GM18858 (cell line): ENCODE results near the gene RSPH1.

Source experiments
- ATAC-seq: cut with Tn5 transposase; IDR thresholded peaks from one replicate; pipeline ENCODE4 v1.9.1; 2021; ENCODE audit not compliant: unreplicated experiment

Gene RSPH1

DNA sequence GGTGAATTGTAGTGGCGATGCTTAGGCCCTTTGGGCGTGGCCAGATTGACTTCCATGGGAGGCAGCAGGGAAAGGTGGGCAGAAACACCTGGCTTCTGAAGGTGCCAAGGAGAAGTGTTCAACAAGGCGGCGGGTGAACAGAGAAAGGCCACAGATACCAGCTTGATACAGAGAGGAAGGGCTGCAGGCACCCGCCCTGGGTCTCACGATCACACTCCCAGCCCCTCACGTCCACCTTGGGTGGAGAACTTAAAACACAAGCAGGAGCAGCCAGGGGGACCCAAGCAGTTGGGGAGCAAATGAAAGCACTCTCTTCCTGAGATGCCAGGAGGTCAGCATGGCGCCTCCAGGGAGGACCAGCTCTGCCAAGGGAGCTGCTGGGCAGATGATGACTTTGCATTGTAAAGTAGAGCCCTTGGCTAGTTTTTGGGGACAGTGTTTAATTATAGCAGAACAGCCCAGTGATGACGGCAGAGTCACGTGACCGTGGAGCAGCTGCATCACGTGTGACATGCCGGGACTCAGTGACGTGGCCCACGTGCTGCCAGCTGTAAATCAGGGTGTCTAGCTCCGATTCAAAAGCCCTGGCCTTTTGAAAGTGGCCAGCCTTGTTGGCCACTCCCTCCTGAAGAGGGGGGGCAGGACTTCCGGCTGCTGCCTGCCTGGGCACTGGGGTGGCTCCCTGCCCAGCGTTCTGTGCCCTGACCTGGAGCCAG is 36.6 kb upstream of the RSPH1 start:
- ATAC-seq, result no peak

DNA sequence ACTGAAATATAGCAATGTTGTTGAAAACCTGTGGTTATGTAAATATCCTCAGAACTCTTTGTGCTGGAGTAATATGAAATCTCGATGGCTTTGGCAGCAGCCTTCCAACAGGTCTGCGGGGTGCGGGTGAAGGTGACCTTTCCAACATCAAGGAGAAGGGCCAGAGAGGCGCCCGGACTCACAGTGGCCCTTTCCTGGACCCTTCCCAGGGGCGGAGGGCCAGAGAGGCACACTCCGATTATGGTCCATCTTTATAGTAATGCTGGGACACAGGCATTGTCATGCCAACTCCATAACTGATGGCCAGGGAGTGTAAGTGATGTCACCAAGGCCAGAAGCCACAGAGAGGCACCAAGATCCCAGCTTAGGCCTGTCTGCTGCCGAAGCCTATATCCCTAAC is 35.7 kb upstream of the RSPH1 start:
- no peak for ATAC-seq

DNA sequence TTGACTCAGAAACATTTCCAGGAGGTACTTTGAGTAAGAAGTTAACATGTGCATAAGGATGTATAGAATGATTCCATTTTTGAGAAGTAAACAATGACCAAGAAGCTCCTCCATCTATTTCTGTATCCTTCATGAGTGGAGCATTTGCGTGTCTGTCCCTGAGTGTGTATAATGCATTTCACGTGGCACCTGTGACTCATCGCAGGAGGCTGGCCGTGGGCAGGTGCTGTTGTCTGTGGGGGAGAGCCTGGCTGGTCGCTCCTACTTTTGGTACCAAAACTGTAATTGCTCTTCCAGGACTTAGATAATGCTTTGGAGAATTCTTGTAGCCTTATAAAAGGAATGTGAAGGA is 34.1 kb upstream of the RSPH1 start:
- ATAC-seq, result no peak

DNA sequence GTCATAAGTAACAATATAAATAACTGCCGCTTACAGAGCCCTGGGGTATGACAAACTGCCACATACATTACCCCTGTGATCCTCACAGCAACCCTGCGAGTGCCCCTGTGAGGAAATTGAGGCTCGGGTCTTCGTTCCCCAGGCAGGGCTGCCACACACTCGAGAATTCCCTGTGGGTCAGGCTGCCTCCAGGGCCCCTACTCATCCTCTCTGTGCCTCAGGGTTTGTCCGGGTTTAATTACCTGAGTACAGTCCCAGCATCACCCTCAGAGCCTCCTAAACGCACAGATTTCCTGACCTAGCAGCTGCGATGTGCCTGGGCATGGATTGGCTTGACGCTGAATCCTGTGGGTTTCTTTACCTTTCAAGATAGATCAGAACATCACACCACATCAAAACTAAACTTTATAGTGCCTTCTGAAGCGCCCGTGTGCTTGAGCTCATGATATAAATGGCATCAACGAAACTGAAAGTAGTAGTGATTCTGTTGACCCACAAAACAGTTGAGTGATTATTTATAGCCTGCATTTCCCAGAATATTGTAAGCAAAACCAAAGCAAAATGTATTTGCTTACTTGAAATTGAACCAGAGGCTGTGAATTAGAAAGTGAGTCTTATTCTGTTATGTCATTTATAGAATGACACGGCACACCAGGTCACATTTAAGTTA is 31.6 kb upstream of the RSPH1 start:
- peak; percentile 35 for ATAC-seq

DNA sequence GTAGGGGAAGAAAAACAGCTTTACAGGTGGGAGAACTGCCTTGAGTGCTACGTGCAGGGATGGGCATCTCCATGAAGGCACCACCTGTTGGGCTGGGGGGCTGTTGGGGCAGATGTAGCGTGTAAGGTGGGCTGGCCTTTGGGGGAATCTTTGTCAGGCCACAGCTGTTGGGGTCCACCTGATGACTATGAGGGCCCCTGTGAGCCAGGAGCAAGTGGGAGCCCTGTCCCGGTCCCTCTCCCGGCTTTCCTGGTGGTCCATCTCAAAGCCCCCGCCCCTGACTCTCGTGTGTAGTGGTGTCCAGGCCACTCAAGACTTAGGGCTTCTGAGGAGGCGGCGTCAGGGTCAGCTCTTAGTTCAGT is 31.1 kb upstream of the RSPH1 start:
- ATAC-seq, result no peak

DNA sequence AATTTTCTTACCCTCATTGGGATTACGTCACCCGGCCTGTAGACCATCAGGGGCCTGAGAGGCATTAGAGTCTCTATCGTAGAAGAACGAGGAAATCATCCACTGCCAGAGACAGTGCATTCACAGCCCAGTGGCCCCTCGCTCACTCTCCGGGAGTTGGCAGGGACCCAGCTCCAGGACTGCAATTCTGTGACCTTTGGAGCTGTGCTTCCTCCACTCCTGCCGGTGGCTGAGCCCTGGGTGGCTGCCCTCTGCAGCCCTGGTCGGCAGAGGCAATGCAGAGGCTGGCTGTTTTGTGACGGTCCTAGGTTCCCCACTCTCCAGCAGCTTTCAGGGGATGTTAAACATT is 30.3 kb upstream of the RSPH1 start:
- no peak for ATAC-seq

DNA sequence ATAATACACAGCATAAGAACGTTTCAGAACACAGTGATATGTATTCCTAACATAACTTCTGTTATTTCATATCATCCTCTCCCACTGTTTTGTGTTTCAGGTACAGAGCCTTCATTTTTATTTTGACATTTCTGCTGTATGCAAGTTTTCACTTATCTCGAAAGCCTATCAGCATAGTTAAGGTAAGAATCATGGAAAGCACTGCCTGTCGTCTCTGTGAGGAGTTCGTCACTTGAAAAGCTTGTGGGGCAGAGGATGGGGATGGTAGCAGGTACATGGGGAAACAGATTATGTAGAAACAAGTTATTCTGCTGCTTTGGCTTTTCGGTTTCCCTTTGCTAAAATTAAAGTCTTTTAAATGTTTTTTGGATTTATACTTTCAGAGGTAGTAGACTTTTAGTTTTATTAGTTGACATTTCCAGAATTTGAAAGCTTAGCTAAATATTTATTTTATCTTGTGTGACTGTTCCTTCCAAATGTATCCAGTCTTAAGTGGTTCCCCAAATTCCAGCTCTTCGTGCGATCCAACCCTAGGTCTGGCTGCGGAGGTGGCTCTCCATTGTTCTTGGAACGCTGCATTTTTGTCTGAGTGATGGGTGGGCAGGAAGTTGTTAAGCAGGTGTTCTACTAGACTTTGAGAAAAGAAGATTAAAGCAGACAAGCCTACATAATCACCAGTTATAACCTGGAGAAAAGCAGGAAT is 29.8 kb upstream of the RSPH1 start:
- ATAC-seq, result no peak

DNA sequence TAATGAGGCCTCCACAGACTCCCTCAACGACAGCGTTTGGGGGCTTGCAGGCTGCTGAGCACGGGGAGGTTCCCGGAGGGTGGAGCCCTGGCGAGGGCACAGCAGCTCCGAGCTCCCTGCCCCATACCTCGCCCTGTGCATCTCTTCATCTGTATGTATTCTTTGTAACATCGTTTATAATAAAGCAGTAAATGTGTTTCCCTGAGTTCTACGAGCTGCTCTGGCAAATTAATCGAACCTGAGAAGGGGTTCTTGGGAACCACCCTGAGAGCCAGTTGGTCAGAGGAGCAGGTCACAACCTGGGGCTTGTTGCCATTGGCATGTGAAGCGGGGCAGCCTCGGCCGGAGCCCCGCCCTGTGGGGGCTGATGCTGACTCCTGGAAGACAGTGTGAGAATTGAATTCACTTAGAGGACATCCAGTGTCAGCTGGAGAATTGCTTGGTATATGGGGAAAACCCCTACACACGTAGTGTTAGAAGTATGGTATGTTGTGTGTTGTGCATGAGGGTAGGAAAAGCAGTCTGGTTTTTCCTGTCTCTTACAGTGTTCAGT is 29.1 kb upstream of the RSPH1 start:
- ATAC-seq, result peak; percentile 12

DNA sequence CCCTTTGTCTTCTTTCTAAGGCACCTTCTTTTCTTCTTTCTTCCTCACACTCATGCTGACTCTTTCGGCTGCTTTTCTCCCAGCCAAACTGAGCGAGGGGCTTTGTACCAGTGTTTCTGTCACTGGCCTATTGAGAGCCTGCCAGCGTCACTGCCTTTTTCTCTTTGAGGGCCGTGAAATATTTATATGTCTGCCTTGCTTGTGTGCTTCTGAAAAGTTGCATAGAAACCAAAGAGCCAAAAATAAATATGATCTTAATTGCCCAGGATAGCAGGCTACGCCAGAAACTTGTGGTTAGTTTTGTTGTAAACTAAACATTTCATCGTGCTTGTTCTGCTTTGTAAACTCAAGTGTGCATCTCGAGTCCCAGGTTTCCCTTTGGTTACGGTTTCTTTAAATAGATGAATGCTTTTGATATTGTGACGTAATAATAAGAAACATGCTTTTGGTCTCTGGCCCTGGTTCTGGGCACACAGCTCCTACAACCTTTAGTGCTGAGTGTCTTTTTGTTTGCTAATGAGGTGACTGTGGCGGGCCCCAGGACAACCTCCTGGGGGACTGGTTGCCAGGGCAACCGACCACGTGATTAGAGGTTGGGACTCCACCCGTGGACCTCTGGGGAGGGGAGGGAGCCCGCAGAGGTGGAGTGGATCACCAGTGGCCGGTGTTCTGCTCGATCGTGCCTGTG is 28.5 kb upstream of the RSPH1 start:
- ATAC-seq, result peak; percentile 62

DNA sequence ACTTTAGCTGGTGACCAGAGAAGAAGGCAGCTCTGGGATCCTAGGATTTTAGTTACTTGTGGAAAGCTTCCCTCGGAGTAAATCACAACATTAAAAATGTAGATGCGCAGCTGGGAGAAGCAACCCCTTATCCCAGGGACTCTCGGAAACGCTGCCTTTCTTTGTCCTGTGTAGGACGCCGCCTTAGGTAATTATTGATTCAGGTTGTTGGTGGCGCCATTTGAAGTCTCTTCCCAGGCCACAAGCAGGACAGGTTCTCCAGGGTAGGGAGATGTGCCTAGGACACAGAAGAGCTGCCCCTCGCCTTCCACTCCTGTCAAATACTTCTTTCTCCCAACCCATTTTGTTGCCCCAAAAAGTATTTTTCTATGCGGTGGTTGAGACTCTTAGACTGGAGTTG is 27.9 kb upstream of the RSPH1 start:
- ATAC-seq, result no peak

DNA sequence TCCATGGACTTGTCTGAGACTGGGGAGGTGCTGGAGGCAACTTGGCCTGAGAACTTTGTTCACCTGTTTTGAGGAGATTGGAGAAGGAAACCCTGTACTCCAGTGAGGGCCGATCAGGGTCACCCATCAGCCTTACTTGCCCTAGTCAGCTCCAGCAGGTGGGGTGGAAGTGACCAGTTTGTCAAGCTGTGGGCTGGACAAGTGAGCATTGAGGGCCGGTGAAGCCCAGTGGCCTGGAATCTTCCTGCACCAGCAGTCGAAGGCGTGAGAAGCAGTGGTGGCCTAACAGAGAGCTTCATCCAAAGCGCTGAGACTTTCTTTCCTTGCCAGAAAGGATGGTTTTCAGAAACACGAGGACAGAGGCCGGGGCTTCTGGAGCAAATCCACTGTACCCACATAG is 27.2 kb upstream of the RSPH1 start:
- ATAC-seq, result no peak

DNA sequence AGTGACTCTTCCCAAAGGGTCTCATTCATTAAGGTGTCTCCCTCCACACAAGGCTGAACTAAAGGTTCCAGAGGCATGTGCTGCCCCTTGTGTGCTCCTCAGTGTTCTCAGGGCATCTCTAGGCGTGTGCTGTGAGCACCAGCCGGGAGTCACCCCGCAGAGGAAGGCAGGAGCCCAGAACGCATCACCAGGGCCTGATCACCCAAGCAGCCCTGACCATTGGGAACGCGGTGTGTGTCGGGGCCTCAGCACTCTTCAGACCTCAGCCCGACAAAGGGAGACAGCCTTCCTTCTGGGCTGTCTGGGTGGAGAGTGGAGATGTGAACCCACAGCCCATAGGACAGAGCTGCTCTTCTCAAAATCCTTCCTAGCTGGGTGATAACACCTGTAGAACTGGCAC is 26.7 kb upstream of the RSPH1 start:
- ATAC-seq, result no peak

DNA sequence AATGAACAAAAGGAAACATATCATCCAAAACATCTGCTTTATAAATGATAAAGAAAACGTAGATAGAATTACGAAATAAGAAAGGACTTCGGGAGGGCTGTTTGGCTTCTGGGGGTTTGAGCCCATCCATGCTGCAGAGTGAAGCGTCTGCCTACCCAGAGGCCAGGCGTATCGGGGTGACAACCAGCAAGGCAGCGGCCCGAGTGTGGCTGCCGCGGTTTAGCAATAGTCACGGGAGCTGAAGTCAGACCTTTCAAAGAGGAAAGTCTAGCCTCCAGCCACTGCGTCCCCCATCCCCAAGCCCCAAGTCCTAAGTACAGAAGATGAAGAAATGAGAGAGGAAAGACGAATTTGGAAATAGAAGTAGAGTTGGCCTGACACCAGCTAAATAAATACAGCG is 26.2 kb upstream of the RSPH1 start:
- no peak for ATAC-seq

DNA sequence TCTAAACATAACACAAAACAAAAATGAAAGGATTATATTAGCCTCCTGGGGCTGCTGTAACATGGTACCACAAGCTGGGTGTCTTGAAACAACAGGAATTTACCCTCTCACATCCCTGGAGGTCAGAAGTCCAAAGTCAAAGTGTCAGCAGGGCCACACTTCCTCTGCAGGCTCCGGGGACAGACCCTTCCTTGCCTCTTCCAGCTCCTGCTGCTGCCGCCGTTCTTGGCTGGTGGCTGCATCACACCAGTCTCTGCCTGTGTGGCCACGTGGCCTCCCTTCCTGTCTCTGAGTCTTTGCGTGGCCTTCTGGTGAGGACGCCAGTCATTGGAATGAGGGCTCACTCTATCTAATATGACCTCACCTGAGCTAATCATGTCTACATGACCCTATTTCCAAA is 25.8 kb upstream of the RSPH1 start:
- no peak for ATAC-seq

DNA sequence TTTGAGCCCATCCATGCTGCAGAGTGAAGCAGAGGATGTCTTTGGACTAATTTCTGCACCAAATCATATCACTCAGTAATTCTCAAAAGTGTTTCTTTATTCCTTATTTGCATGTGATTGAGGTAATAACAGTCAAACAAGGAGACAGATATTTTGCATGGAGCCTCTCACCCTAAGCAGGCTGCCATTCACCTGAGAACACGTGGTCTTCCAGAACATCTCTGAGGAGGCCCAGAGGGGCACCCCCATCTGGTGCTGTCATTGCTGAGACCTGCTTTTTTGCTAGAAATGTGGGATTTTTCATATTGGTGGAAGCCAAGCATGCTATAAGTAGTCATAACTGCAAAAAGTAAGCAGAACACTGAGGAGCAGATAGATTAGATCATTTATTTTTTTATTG is 25.4 kb upstream of the RSPH1 start:
- no peak for ATAC-seq

DNA sequence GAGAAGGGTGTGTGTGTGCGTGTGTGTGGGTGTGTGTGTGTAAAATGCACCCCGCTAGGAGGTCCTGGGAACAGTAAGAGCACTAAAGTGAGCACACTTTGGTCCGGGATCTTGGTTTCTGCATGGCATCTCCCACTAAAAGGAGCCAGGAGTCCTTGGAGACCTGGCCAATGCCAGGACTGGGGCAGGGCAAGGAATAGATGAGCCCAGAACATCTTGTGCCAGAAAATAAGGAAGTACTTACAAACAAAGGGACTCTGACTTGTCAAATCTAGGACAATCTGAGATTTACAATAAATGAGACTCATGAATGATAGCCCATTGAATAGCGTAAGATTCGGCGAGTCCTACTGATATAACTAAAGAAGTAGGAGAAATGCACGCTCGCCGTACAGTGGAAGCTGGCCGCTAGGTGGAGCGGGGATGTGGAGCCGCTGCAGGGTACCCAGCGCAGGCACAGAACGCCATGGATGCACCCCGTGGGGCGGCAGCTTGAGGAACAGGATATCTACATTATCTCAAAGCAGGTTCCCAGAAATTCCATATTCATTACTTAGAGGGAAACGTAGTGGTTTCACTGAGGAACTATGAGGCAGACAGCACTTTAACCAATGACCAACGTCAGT is 24.7 kb upstream of the RSPH1 start:
- ATAC-seq, result no peak

DNA sequence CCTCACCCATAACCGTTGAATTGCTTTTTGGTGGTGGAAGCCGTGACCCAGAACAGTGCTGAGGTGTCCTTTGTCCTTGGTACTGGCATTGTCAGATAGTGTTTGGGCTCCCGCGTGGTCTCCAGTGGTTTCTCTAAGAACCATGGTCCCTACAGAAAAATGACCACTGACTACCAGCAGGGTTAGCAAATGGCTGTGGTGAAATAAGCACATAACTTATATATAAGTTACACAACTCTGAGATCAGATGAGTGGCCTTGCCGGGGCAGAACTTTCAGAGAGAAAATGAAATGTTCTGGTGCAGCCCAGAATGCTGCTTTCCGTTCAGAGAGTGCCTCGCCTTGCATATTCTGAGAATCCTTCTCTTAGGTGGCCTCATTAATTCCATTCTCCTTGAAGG is 22.6 kb upstream of the RSPH1 start:
- no peak for ATAC-seq

DNA sequence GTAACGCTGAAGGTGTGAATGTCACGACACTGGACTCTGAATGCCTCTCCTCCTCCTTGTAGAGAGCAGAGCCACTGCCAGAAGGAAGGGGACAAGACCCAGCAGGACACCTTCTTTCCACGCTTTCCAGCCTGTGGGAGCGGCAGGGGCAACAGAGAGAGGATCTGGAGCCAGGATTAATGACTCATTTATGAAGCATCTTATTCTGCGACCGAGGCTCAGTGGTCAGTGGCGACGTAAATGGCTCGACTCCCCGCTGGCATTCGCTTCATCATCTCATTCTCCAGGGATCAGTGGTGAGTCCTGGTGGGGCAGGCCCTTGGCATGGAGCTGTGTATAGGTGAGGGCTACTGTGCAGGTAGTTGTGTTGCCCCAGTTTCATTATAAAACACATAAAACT is 22.2 kb upstream of the RSPH1 start:
- no peak for ATAC-seq

DNA sequence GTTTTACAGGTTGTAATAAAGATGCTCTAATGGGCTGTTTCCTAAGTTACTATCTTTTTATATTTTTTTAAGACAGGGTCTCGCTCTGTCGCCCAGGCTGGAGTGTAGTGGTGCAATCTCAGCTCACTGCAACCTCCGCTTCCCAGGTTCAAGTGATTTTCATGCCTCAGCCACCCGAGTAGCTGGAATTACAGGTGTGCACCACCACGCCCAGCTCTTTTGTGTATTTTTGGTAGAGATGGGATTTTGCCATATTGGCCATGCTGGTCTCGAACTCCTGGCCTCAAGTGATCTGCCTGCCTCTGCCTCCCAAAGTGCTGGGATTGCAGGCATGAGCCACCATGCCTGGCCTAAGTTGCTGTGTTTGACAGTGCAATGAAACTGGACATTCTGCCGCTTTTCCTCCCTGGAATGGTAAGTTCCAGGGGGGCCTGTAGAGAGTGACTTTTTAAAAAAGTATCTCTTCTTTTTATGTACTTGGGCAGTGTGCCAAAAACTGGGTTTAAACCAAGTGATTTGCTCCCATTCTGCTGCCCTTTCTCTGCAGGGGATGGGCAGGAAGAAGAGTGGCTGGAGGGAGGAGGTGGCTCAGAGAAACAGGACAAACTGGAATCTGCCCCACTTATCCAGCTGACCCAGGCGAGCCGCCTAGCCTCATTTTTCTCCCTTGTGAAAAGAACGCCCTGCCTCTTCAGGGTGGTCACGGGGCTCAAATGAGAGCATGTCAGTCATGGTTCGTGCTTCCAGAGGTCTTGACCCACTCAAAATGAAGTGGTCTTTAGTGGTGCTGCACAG is 19.9 kb upstream of the RSPH1 start:
- ATAC-seq, result no peak

DNA sequence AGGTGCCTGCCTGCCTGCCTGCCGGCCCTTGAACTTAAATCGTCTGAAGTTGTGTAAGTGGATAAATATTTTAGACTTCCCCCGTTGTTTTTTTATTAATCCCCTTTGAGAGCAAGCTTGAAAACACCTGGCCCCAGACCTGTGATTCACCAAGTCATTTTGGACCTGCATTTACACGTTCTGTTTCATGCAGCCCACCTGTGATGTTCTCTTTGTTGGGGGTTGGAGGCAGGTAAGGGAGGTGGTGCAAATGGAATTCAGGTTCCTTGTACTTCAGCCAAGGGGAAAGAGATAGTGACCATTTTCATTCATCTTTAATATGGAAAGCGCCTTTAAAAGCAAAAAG is 18.8 kb upstream of the RSPH1 start:
- no peak for ATAC-seq
